Lower leg skin (tissue), 4 donors: ENCODE results near the gene GPR31. TPM values are rescaled to one million over a fixed set of nuclear protein-coding genes. Genes with fewer than 3 reads are reported as not detected.

ENCODE experiments used
- DNase-seq, 2 donors: peaks; one replicate each; pipeline ENCODE4 v3.0.0-alpha.2; 2019; ENCODE audit warnings: low spot score in 2 of 2
- H3K4me3 ChIP-seq: fragments of 200-600 bp; sonication (generic); 2 replicates; pipeline ENCODE4 v1.5.1; 2017; ENCODE audit warnings: mild to moderate bottlenecking, low read depth; ENCODE audit not compliant: poor library complexity, severe bottlenecking
- POLR2A ChIP-seq, 2 donors: fragments of 450-650 bp; IDR thresholded peaks; one replicate each; pipeline ENCODE4 v1.6.1; 2016 to 2017; ENCODE audit warnings: antibody characterized with exemption in 2 of 2, mild to moderate bottlenecking in 1 of 2, moderate library complexity in 1 of 2
- WGBS, 2 donors: methylation state at CpG; one replicate each; pipeline ENCODE4 v1.1.5; 2018; 5-methylcytosine and 5-hydroxymethylcytosine counted together
- intact Hi-C: fragments of 100-400 bp; cut with DNase I; formaldehyde crosslinking; loops from one replicate; pipeline ENCODE4 v1.15.0; 2023; ENCODE audit warnings: low total_unique reads
- total RNA-seq, 4 donors: library from RNA; depleted of rRNA; stranded (reverse); fragments of >200 nt; gene quantifications; one replicate each; pipeline ENCODE4 v1.1.0, GENCODE V29; 2016
- TF ChIP-seq, protein P1 (sequence below), 3 donors: fragments of 450-650 bp; IDR thresholded peaks; one replicate each; pipeline ENCODE4 v1.5.1; 2016; ENCODE audit warnings: antibody characterized with exemption in 3 of 3, mild to moderate bottlenecking in 3 of 3, moderate library complexity in 2 of 3

Gene GPR31
- total RNA-seq, 4 donors from 2014 or later, result not detected

DNA sequence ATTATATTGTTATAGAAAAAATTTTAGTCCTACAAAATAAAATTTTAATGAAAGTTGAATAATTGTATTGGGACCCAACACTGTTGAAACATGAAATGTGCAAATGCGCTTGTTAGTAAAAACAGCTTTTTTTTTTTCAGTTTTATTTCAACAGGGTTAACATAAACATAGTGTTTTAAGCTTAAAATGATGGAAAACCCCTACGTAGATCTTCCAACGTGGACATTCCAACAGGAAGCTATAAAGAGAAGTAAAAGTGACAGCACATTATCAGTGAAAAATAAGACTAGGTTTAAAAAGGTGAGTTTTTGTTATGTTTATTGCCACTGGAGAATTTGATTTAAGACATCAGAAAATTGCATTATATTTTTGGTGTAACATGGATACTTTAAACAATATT is 6.5 kb upstream of the GPR31 start:
- TF ChIP-seq, protein P1, sequence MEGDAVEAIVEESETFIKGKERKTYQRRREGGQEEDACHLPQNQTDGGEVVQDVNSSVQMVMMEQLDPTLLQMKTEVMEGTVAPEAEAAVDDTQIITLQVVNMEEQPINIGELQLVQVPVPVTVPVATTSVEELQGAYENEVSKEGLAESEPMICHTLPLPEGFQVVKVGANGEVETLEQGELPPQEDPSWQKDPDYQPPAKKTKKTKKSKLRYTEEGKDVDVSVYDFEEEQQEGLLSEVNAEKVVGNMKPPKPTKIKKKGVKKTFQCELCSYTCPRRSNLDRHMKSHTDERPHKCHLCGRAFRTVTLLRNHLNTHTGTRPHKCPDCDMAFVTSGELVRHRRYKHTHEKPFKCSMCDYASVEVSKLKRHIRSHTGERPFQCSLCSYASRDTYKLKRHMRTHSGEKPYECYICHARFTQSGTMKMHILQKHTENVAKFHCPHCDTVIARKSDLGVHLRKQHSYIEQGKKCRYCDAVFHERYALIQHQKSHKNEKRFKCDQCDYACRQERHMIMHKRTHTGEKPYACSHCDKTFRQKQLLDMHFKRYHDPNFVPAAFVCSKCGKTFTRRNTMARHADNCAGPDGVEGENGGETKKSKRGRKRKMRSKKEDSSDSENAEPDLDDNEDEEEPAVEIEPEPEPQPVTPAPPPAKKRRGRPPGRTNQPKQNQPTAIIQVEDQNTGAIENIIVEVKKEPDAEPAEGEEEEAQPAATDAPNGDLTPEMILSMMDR (IDR thresholded peaks at IDR 0.05), result no peak
- TF ChIP-seq POLR2A (IDR thresholded peaks at IDR 0.05), result no peak
- DNase-seq, result no peak
- 58% methylated on average over 3 of the region's 3 CpGs for WGBS, 2 donors
- H3K4me3 ChIP-seq, result no peak overlapping the region
- intact Hi-C loops, result no loop called here

DNA sequence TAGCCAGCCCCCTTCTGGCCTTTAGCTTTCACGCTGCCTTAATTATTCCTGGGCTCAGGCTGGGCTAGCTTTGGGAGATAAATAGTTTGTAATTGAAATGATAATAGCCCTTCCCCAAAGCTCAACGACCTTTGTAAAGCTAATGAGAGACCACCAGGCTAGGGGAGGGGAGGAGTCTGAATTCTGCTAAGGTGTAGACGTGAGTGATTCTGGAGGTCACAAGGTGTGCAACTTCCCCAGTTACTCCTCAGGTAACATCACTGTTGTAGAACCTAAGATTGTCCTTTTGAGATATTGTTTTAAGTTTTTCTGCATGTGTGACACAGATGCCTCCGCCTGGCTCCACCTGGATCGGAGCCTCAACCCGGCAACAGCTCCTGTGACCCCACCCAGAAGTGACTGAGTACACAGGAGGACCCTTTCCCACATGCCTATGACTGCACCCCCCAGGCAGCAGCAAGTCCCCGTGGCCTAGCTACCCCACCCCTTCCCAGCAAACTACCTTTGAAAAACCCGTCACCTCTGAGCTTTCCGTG is 5.8 kb upstream of the GPR31 start:
- intact Hi-C loops, result no loop called here
- 62 to 63% methylated on average over 9 of the region's 9 CpGs for WGBS, 2 donors
- no peak overlapping the region for H3K4me3 ChIP-seq
- TF ChIP-seq POLR2A (IDR thresholded peaks at IDR 0.05), result no peak
- TF ChIP-seq, protein P1 (IDR thresholded peaks at IDR 0.05), result no peak
- DNase-seq, result no peak

DNA sequence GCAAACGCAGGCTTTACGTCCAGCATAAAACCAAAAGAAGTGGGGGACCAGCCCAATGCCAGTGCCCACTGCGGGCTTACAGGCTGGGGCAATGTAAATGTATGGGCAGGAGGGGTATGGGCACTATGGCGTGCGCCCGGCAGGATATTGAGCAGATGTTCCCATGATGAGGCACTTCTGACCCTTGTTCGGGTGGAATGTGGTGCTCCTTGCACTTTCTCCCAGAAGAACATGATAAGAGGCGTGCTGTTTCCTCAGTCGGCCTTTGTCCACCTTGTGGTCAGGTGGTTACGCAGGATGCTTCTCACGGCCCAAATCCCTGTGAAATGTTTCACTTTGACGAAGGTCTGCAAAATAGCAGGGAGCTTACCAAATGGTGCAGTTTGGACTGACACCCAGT is 4.8 kb upstream of the GPR31 start:
- 85 to 89% methylated on average over 12 of the region's 12 CpGs for WGBS, 2 donors
- no peak for DNase-seq
- intact Hi-C loops, result no loop called here
- TF ChIP-seq, protein P1 (IDR thresholded peaks at IDR 0.05), result no peak
- no peak for TF ChIP-seq POLR2A (IDR thresholded peaks at IDR 0.05)
- H3K4me3 ChIP-seq, result no peak overlapping the region

DNA sequence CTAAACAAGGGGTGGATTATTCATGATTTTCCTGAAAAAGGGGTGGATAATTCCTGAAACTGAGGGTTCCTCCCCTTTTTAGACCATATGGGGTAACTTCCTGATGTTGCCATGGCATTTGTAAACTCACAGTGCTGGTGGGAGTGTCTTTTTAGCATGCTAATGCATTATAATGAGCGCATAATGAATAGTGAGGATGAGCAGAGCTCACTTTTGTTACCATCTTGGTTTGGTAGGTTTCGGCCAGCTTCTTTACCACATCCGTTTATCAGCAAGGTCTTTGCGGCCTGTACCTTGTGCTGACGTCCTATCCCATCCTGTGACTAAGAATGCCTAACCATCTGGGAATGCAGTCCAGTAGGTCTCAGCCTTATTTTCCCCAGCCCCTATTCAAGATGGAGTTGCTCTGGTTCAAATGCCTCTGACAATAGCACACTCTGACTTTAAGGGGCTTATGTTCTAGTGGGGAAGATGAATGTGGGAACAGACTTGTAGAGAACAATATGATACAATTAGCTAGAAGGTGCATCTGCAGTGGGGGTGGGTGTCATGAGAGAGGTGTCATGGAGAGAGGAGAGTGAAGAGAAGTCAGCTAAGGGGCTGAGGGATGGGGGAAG is 4.2 kb upstream of the GPR31 start:
- no peak for DNase-seq
- 95 to 96% methylated on average over 5 of the region's 5 CpGs for WGBS, 2 donors
- no peak overlapping the region for H3K4me3 ChIP-seq
- TF ChIP-seq POLR2A (IDR thresholded peaks at IDR 0.05), result no peak
- TF ChIP-seq, protein P1 (IDR thresholded peaks at IDR 0.05), result no peak
- intact Hi-C loops, result no loop called here

DNA sequence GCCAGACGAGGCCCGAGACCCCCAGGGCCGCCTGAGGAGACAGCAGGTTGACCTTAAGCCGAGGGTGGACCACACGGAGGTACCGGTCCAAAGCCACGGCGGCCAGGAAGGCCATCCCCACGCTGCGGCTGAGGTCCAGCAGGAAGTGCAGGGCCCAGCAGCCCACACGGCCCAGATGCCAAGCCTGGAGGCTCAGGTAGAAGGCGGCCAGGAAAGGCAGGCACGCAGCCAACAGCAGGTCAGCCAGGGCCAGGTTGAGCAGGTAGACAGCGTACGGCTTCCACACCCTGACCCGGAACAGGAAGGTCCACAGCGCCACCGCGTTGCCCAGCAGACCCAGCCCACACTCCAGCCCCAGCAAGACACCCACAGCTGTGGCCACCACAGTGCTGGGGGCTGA is 366 bp downstream of the GPR31 start:
- 80 to 90% methylated on average over 15 to 19 of the region's 19 CpGs for WGBS, 2 donors
- DNase-seq, result no peak
- no peak for TF ChIP-seq POLR2A (IDR thresholded peaks at IDR 0.05)
- TF ChIP-seq, protein P1 (IDR thresholded peaks at IDR 0.05), result no peak
- intact Hi-C loops, result no loop called here
- no peak overlapping the region for H3K4me3 ChIP-seq

DNA sequence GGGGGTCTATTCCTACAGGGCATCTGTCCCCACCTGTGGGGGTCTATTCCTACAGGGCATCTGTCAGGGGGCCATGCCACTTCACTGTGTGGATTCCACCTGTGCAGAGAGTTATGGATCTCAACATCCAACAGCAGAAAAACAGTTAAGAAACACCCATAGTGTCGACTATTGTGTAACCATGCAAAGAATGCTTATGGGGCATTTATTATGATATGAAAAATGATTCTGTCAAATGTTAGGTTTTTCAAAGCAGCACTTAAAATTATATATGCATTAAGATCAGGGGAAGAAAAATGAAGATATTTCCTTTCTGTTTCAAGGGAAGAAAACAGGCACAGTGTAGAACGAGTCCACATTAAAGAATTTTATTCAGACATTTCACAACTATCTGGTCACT is 2.9 kb downstream of the GPR31 start:
- no peak overlapping the region for H3K4me3 ChIP-seq
- WGBS, 2 donors, result 30 to 38% methylated on average over 2 of the region's 2 CpGs
- TF ChIP-seq, protein P1 (IDR thresholded peaks at IDR 0.05), result no peak
- no peak for TF ChIP-seq POLR2A (IDR thresholded peaks at IDR 0.05)
- intact Hi-C loops, result no loop called here
- DNase-seq, result no peak
